ENCODE data around the gene KCNA1.
"Not testable (repeated sequence)": the region's sequence is repeated elsewhere in the genome, so short reads cannot be mapped to it uniquely, and the experiment has no call there.

Gene KCNA1

GRCh38 chr12:4909734-4910501 is at the start of gene KCNA1:
TSS of gene KCNA1 (plus strand) at chr12:4909905. CDS start at chr12:4911379, 1,474 bp downstream.
- no peak for DNase-seq (ENCODE audit: low read depth in 2 of 2)

DNA sequence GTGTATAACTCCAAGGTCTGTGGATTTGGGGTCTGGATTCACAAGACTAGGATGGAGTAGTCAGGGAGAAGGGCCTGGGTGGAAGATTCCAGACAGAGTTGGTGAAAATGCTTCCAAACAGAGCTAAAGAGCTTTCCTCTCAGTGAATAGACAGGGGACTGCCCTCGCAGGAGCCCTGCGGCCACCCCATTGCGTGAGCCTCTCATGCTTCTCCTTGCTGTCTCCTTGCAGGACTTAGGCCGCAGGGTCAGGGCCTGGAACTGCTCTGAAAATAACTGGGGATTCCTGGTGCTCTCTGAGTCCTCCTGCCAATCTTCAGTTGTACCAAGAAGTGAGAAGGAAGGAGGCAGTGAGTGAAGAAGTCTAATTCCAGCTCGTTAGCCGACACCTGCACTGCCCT is 49.0 kb upstream of the KCNA1 start:
- DNase-seq (ENCODE audit: low read depth in 2 of 2) = no peak

DNA sequence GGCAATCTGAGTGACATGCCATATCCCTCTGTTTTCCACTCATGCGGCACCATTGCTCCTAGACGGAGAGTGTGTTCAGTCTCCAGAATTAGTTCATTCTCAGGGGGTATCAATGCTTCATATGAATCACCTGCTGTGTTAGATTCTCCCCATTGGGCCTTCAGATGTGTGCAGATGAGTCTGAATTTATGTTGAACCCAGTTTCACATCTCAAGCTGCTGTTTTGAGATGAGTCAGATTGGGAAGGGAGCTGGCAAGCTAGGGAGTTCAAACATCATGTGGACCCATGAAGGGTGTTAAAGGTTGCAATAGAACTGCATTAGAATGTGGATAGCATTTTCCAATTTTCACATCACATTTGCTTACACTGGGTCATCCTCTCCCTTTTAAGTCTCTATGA is 46.9 kb upstream of the KCNA1 start:
- no peak for DNase-seq (ENCODE audit: low read depth in 2 of 2)

DNA sequence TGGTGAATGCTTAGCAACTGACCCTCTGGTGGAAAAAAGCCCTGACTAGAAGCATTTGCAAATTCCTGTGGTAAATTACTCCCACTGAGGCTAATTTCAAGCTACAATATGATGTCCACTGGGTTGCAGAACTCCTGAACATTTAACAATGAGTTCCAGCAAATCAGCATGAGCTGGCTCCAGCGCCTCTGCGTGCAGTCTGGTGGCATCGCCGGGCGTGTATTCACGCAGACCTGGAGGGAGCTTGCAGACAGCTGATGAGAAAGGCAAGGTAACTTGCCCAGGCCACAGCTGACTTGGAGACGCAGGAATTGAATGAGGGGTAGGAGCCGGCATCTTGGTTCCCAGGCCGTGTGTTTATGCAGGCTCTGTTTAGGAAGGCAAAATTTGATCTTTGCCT is 45.1 kb upstream of the KCNA1 start:
- DNase-seq (ENCODE audit: low read depth in 2 of 2) = no peak

DNA sequence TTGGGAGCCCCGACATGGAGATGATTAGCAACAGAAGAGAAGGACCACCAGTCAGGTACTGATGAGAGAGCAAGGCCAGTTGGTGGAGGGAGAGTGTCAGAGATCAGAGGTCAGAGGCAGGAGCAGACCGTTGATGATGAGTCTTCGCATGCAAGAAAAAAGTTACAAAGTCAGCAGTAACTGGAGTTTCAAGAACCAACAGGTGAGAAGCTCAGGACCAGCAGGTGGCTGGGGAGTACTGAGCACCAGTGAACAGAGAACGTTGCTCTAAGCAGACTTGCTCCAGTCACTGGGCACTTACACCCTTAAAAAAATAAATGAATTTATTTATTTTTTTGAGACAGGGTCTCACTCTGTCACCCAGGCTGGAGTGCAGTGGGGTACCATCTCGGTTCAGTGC is 44.5 kb upstream of the KCNA1 start:
- DNase-seq (ENCODE audit: low read depth in 2 of 2) = no peak

- no peak for DNase-seq (ENCODE audit: low read depth in 2 of 2)
These were observed 43.4 kb upstream of the KCNA1 start for GRCh38 chr12:4866299-4866698.

GRCh38 chr12:4867384-4867783 is 42.3 kb upstream of the KCNA1 start:
- no peak for DNase-seq (ENCODE audit: low read depth in 2 of 2)

- no peak for DNase-seq (ENCODE audit: low read depth in 2 of 2)
These were observed 39.3 kb upstream of the KCNA1 start for GRCh38 chr12:4870423-4870822.

DNA sequence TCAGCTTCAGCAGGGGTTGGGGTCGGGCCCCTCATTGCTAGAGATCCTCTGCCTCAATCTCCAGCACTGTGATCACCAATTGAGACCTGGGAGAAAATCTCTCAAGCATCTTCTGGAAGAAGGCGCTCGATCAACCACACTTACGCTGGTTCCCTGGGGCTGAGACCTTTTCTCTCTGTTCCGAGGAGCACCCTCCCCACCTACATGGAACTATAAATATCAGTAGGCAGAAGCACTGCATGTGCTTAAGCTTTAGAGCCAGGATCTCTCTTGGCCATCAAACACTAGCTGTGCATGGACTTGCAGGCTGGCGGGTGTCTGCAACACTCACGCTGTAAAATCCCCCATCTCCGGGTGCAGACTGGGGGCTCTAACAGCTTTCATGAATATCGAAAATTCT is 38.2 kb upstream of the KCNA1 start:
- no peak for DNase-seq (ENCODE audit: low read depth in 2 of 2)

DNA sequence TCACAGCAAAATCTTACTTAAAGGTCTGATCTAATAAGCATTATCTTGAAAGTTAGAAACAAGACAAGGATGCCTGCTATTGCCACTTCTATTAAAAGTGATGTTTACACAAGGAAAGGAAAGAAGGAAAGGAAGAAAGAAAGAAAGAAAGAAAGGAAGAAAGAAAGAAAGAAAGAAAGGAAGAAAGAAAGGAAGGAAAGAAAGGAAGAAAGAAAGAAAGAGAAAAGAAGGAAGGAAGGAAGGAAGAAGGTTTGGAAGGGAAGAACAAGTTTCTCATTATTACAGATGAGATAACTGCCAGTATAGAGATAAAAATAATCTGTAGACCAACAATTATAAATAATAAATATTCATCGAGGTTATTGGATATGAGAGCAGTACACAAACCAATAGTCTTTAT is 35.8 kb upstream of the KCNA1 start:
- no peak for DNase-seq (ENCODE audit: low read depth in 2 of 2)

DNA sequence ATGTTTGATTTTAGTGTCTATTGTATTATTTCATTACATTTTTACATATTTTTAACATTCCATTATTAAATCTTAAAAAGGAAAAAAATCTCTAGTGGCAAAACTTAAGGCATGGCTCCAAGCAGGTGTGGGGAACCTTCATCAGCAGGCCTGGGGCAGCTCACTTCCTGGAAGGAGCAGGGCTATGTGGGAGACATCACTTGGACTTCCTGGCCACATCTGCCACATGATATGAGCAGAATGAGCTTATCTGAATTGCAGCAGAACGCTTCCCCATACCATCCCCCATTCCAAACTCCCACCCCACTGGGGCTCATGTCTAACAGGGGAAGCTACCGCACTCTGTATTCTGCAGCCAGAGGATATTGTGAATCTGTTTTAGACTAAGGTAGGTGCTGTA is 35.0 kb upstream of the KCNA1 start:
- DNase-seq (ENCODE audit: low read depth in 2 of 2) = no peak

DNA sequence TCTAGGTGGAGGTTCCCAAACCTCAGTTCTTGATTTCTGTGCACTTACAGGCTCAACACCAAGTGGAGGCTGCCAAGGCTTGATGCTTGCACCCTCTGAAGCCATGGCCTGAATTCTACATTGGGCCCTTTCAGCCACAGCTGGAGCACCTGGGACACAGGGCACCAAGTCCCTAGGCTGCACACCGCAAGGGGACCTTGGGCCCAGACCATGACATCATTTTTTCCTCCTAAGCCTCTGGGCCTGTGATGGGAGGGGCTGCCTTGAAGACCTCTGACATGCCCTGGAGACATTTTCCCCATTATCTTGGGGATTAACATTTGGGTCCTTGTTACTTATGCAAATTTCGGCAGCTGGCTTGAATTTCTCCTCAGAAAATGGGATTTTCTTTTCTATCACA is 30.2 kb upstream of the KCNA1 start:
- not testable (repeated sequence) for DNase-seq (ENCODE audit: low read depth in 2 of 2)

GRCh38 chr12:4881266-4882064 is 28.2 kb upstream of the KCNA1 start:
- DNase-seq (ENCODE audit: low read depth in 2 of 2) = no peak

GRCh38 chr12:4891866-4892265 is 17.8 kb upstream of the KCNA1 start:
- no peak for DNase-seq (ENCODE audit: low read depth in 2 of 2)

GRCh38 chr12:4892418-4892817 is 17.3 kb upstream of the KCNA1 start:
- no peak for DNase-seq (ENCODE audit: low read depth in 2 of 2)

GRCh38 chr12:4894019-4894418 is 15.7 kb upstream of the KCNA1 start:
- DNase-seq (ENCODE audit: low read depth in 2 of 2) = no peak

DNA sequence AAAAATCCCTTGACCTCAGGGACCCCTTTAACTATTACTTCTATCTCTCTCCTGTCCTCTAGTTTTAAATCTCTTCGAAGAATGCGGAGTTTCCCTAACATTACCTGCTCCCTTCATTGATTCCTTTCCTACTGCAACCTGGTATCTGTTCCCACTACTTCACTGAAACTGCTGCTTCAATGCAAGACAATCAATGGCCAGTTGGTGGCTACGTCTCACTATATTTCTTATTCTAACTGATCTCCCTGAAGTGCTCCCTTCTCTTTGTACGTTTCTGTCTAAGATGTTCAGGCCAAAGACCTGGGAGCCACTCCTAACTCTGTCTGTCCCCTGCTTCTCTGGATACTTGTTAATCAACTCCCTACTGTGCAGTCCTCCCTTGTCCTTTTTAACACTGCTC is 10.3 kb upstream of the KCNA1 start:
- no peak for DNase-seq (ENCODE audit: low read depth in 2 of 2)

- no peak for DNase-seq (ENCODE audit: low read depth in 2 of 2)
These were observed 9.4 kb upstream of the KCNA1 start for GRCh38 chr12:4900327-4900726.

DNA sequence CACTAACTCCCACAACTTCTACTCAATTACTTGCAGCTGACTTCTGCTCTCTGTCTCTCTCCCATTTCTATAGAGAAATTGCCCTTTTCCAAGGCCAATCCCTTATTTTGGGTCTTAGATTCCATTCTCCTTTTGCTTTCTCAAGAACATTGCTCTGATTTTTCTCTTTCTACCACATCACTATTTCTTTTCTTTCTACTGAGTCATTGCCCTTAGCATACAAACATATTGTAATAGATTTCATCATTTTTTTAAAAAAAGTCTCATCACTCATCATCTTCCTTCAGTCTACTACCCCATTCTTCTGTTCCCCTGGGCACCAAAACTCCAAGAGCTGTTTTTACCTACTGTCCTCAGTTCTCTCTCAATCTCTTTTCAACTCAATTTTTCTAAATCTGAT is 4.4 kb upstream of the KCNA1 start:
- no peak for DNase-seq (ENCODE audit: low read depth in 2 of 2)

- no peak for DNase-seq (ENCODE audit: low read depth in 2 of 2)
These were observed 858 bp upstream of the KCNA1 start for GRCh38 chr12:4908684-4909409.

DNA sequence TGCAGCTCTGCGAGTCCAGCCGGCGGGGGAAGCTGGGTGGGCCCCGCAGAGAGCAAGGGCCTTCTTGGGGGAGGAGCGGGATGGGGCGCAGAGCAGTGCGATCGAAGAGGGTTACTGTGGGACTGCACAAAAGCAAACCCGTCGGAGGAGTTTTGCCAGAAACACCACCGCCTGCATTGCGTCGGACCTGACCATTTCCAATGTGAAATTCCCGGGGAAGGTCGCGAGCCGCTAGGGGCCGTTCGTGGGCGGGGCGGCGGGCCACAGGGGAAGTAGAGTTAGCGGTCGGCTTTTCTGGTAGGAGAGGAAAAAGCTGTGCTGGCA is 333 bp upstream of the KCNA1 start:
- no peak for DNase-seq (ENCODE audit: low read depth in 2 of 2)

GRCh38 chr12:4910502-4911315 is 1.0 kb downstream of the KCNA1 start:
- no peak for DNase-seq (ENCODE audit: low read depth in 2 of 2)
